ENCODE results near the gene RRP12.
"Not testable (repeated sequence)": the region's sequence is repeated elsewhere in the genome, so short reads cannot be mapped to it uniquely, and the experiment has no call there.

Gene RRP12

GRCh38 chr10:97366572-97366971 is 34.6 kb downstream of the RRP12 start:
- no peak for DNase-seq

- DNase-seq = no peak
Observed at GRCh38 chr10:97365761-97366351, 35.3 kb downstream of the RRP12 start.

- DNase-seq = no peak
Observed at GRCh38 chr10:97363071-97363470, 38.1 kb downstream of the RRP12 start.

GRCh38 chr10:97362310-97363033 is 38.7 kb downstream of the RRP12 start:
- no peak for DNase-seq

- no peak for DNase-seq
Observed at GRCh38 chr10:97361537-97361901, 39.6 kb downstream of the RRP12 start.

- no peak for DNase-seq
Observed at GRCh38 chr10:97360705-97361536, 40.2 kb downstream of the RRP12 start.

- DNase-seq = no peak
Observed at GRCh38 chr10:97358781-97359180, 42.4 kb downstream of the RRP12 start.

GRCh38 chr10:97358349-97358748 is 42.8 kb downstream of the RRP12 start:
- DNase-seq = no peak

GRCh38 chr10:97356918-97357317 is 44.2 kb downstream of the RRP12 start:
- DNase-seq = no peak

- no peak for DNase-seq
Observed at GRCh38 chr10:97356318-97356914, 44.7 kb downstream of the RRP12 start.

- DNase-seq = peak; percentile 14
Observed at GRCh38 chr10:97355571-97355975, 45.6 kb downstream of the RRP12 start.

GRCh38 chr10:97353945-97354344 is 47.2 kb downstream of the RRP12 start:
- peak; percentile 73 for DNase-seq

- DNase-seq = no peak
Observed at GRCh38 chr10:97349752-97350513, 51.2 kb downstream of the RRP12 start.

GRCh38 chr10:97347317-97347716 is 53.8 kb downstream of the RRP12 start:
- DNase-seq = no peak

GRCh38 chr10:97343664-97344063 is 57.5 kb downstream of the RRP12 start:
- DNase-seq = not testable (repeated sequence)

- no peak for DNase-seq
Observed at GRCh38 chr10:97341416-97341815, 59.7 kb downstream of the RRP12 start.

- DNase-seq = no peak
Observed at GRCh38 chr10:97338041-97338440, 63.1 kb downstream of the RRP12 start.

GRCh38 chr10:97336942-97337831 is 64.0 kb downstream of the RRP12 start:
- DNase-seq = no peak

- DNase-seq = no peak
Observed at GRCh38 chr10:97336446-97336845, 64.7 kb downstream of the RRP12 start.

GRCh38 chr10:97336006-97336405 is 65.1 kb downstream of the RRP12 start:
- no peak for DNase-seq

- DNase-seq = no peak
Observed at GRCh38 chr10:97335188-97335619, 65.9 kb downstream of the RRP12 start.

All from CD4-positive, alpha-beta T cell treated with Interleukin-15 for 1 hour (primary cell).